AG04450 (cell line): Measurements from ENCODE around the gene CDC27. TPM values are rescaled to one million over a fixed set of nuclear protein-coding genes. Genes with fewer than 3 reads are reported as not detected.
"Not testable (repeated sequence)": the region's sequence is repeated elsewhere in the genome, so short reads cannot be mapped to it uniquely, and the experiment has no call there.

Source experiments
- CTCF ChIA-PET: fragments of 300-600, 350-600 bp; formaldehyde crosslinking; extraction: SDS; loops from one replicate; lab custom pipeline; 2022; ENCODE audit warnings: antibody characterized with exemption, inconsistent platforms; lab: Charles Lee
- POLR2A ChIA-PET: fragments of 350-600 bp; formaldehyde crosslinking; extraction: SDS; loops from one replicate; lab custom pipeline; 2021; ENCODE audit warnings: antibody characterized with exemption, inconsistent platforms; lab: Yijun Ruan, JAX
- DNase-seq: peaks from one replicate; pipeline ENCODE4 v3.0.0-alpha.2; 2011; ENCODE audit warnings: low read depth, low spot score
- H3K27ac ChIP-seq: one replicate; pipeline ENCODE4 v1.5.1; 2012; ENCODE audit warnings: low read depth, low read length, control low read depth
- H3K27me3 ChIP-seq: one replicate; pipeline ENCODE4 v1.6.0; 2012; ENCODE audit warnings: low read length; ENCODE audit not compliant: control insufficient read depth, insufficient read depth
- H3K4me3 ChIP-seq: 2 replicates; pipeline ENCODE4 v1.5.1; 2011; ENCODE audit warnings: mild to moderate bottlenecking, low read depth, low read length, control low read depth
- H3K9me3 ChIP-seq: 2 replicates; pipeline ENCODE4 v1.5.1; 2012; ENCODE audit warnings: low read length; ENCODE audit not compliant: control insufficient read depth, insufficient read depth
- polyA plus RNA-seq: library from polyadenylated mRNA; depleted of rRNA; stranded (reverse); fragments of >200 nt; gene quantifications from 2 replicates; pipeline ENCODE4 v1.2.3, GENCODE V29; 2011
- TF ChIP-seq, protein P1 (sequence below): IDR thresholded peaks from 2 replicates; pipeline ENCODE4 v1.5.1; 2011; ENCODE audit warnings: low read depth, low read length, control low read depth, inconsistent platforms

CDC27 gene
- polyA plus RNA-seq, 1 experiment = 120 TPM

DNA sequence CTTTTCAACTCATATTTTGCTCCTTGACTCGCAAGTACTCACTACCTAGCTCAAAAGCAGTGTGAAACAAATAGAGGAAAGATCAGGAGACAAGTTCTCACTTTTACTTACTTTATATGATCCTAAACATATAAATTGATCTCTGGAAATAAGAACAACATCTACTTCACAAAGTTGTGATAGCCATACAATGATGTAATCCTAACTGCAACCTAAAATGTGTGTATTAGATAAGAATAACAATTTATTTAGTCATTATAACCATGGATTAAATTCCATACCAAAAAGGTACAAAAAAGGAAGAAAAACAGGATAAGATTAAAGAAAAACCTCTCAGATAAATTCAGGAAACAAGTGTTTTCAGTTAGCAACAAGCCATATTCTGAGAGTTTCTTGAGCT is 103.4 kb downstream of the CDC27 start:
- TF ChIP-seq, protein P1, sequence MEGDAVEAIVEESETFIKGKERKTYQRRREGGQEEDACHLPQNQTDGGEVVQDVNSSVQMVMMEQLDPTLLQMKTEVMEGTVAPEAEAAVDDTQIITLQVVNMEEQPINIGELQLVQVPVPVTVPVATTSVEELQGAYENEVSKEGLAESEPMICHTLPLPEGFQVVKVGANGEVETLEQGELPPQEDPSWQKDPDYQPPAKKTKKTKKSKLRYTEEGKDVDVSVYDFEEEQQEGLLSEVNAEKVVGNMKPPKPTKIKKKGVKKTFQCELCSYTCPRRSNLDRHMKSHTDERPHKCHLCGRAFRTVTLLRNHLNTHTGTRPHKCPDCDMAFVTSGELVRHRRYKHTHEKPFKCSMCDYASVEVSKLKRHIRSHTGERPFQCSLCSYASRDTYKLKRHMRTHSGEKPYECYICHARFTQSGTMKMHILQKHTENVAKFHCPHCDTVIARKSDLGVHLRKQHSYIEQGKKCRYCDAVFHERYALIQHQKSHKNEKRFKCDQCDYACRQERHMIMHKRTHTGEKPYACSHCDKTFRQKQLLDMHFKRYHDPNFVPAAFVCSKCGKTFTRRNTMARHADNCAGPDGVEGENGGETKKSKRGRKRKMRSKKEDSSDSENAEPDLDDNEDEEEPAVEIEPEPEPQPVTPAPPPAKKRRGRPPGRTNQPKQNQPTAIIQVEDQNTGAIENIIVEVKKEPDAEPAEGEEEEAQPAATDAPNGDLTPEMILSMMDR = no peak
- no peak overlapping the region for H3K27ac ChIP-seq
- no peaks in the 10 kb centered on the region for H3K27me3 ChIP-seq
- H3K4me3 ChIP-seq = no peak overlapping the region
- no peaks in the 10 kb centered on the region for H3K9me3 ChIP-seq
- no peak for DNase-seq
- ChIA-PET CTCF (no interaction called here), POLR2A (no interaction called here)

DNA sequence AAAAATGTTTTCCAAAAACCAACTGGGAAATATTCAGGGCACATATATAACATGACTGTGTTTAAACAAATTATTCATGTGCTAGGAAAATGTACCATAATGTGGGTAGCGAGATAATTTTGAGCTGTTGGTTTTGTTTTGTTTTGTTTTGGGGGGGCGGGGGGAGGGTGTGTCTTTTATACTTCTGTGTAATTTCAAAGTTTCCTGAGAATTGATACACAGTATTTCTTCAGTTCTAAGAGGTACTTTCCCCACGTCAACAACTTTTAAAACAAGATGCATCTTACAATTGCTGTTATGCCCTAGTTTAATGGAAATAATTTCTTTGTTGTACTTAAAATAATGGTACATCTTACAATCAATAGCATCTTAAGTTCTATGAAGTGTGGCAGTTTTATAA is 110.3 kb downstream of the CDC27 start:
- Histone ChIP-seq H3K27me3 (no peaks in the 10 kb centered on the region), H3K9me3 (no peaks in the 10 kb centered on the region), H3K4me3 (no peak overlapping the region), H3K27ac (no peak overlapping the region)
- CTCF ChIA-PET = no interaction called here
- TF ChIP-seq, protein P1 = no peak
- DNase-seq = no peak
- POLR2A ChIA-PET = no interaction called here

DNA sequence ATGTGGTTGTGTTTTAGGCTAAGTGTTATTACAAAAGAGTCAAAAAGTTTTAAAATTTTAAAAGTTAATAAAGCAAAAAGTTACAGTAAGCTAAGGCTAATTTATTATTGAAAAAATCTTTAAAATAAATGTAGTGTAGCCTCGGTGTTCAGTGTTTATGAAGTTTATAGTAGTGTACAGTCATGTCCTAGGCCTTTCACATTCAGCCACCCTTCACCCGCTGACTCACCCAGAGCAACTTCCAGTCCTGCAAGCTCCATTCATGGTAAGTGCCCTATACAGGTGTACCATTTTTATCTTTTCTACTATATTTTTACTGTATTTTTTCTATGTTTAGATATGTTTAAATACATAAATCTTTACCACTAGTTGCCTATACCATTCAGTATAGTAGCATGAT is 111.5 kb downstream of the CDC27 start:
- no peaks in the 10 kb centered on the region for H3K27me3 ChIP-seq
- no peak for DNase-seq
- POLR2A ChIA-PET = no interaction called here
- no peaks in the 10 kb centered on the region for H3K9me3 ChIP-seq
- H3K27ac ChIP-seq = no peak overlapping the region
- H3K4me3 ChIP-seq = no peak overlapping the region
- CTCF ChIA-PET = no interaction called here
- TF ChIP-seq, protein P1 = no peak

DNA sequence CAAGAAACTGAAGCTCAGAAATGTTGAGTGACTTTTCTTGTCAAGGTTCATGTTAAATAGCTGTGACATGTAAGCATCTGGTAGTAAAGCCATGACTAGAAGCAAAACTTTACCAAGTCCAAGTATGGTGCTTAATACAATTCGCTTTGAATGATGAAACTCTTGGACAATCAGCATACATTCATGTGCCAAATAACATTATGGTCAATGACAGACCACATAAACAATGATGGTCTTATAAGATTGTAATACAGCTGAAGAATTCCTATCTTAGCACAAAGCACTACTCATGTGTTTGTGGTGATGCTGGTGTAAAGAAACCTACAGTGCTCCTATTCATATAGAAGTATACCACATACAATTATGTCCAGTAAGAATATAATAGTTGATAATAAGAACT is 112.9 kb downstream of the CDC27 start:
- POLR2A ChIA-PET = no interaction called here
- Histone ChIP-seq H3K4me3 (no peak overlapping the region), H3K27me3 (no peaks in the 10 kb centered on the region), H3K27ac (no peak overlapping the region), H3K9me3 (no peaks in the 10 kb centered on the region)
- DNase-seq = no peak
- CTCF ChIA-PET = interaction anchor here (1.0 kb wide), 1 partner anchor 76 kb away, joined by 3 read pairs; no protein-coding TSS in a partner anchor
- TF ChIP-seq, protein P1 = no peak

DNA sequence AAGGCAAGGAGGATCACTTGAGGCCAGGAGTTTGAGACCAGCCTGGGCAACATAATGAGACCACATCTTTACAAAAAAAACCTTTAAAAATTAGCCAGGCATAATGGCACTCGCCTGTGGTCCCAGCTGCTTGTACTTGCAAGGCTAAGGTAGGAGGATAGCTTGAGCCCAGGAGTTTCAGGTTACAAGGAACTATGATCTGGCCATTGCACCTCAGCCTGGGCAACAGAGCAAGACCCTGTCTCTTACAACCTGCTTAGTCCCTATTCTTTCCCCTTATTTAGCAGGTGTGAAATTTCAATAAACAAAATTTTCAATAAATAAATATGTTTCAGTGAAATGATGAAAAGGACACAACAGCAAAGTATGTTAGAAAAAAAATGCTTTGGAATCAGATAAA is 114.7 kb downstream of the CDC27 start:
- H3K4me3 ChIP-seq, H3K27me3 ChIP-seq, CTCF ChIA-PET, DNase-seq, H3K9me3 ChIP-seq, POLR2A ChIA-PET, H3K27ac ChIP-seq: not testable (repeated sequence)

DNA sequence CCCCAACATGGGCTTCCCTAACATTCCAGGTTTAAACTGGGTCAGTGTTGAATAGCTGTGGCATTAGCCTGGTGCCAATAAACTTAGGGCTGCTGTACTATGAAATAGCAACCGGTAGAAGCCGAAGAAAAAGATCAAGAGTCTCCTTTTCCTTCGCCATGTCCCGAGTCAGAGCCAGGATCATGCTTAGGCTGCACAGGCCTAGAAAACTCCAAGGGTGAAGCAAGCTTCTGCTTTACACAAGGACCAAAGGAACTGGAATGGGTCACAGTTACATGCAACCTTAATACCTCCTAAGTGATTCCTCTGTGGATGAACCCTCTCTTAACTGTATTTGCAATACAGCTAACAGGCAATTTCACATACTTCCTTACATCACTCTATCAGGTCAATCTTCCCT is 115.5 kb downstream of the CDC27 start:
- H3K27ac ChIP-seq, H3K9me3 ChIP-seq, H3K27me3 ChIP-seq, DNase-seq, POLR2A ChIA-PET, H3K4me3 ChIP-seq: not testable (repeated sequence)
- CTCF ChIA-PET = interaction anchor here (0.6 kb wide), 1 partner anchor 470 kb away, joined by 3 read pairs; no protein-coding TSS in a partner anchor
